HG02943 (cell line): Measurements from ENCODE around the gene FBXO8.
A peak's percentile ranks its signal among the peaks of the same experiment; 100 is the strongest.

Experiments
- ATAC-seq: cut with Tn5 transposase; IDR thresholded peaks from one replicate; pipeline ENCODE4 v1.9.1; 2021; ENCODE audit warnings: mild to moderate bottlenecking, low read depth, moderate library complexity; ENCODE audit not compliant: unreplicated experiment

The FBXO8 gene

DNA sequence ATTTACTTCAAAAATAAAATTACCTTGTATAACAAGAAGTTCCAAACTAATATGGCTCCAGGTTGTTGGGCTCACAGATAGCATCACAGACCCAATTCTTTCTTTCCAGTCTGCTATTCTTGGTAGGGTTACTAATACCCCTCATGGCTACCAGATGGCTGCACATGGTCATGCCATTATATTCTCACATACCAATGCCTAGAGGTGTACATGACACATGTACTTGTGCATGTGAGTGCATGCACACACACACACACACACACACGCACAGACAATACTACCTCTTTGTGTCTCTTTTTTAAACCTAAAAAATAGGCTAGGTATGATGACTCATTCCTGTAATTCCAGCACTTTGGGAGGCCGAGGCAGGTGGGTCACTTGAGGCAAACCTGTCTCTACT lies 31.1 kb downstream of the FBXO8 start:
- ATAC-seq, result no peak

DNA sequence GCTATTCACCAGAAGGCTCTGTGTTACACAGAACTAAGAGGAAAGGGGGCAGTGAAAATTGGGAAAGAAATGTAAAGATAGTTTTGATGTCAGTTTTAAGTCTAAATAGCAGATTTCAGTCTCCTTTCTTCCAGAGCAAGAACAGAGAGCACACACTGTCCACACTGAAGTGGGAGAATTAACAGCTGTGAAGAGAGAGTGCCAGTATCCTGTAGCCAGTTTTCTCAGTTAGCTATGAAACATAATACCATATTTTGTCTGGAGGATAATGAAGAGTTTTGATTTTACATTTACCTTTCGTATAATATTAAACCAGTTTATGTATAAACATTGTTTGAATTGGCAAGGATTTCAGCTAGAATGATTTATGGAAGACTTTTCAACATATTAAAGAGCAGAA lies 35.1 kb downstream of the FBXO8 start:
- no peak for ATAC-seq

GRCh38 chr4:174245714-174246113 lies 37.8 kb downstream of the FBXO8 start:
- no peak for ATAC-seq

DNA sequence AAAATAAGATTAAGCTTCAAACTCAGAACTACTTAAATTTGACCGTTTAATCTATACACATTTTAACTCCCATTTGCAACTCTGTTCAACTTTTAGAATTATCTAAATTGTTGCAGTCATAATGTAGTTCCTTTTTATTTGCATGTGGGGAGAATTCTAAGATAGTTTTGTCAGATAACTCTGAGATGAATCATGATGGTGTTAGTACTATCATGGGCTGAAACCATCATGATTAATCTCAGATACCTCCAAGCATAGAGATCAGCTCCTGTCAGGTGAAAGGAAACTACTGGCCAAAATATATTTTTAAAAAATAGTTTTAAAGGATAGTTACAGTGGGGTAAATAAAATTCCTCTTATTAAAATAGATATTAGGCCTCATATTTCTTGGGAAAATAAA lies 39.0 kb downstream of the FBXO8 start:
- no peak for ATAC-seq

DNA sequence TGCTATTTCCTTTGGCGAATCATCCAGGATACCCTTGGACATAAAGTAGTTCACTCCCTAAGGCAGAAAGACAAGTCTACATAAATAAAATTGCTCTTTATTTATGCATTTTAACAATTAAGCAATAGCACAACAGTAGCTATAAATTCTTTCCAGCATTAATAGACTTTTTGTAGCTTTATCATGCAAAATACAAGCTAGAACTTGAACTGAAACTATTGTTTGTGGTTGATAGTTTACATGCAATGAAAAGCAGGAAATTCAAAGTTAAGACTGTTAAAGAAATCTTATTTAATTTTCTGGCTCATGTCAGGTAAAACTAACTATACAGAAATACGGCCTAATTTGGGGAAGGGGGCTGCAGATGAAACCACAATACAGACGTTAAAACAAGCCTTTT lies 42.3 kb downstream of the FBXO8 start:
- ATAC-seq, result no peak

GRCh38 chr4:174236359-174236758 lies 47.1 kb downstream of the FBXO8 start:
- no peak for ATAC-seq

GRCh38 chr4:174230680-174231079 lies 52.8 kb downstream of the FBXO8 start:
- no peak for ATAC-seq

GRCh38 chr4:174230148-174230547 lies 53.3 kb downstream of the FBXO8 start:
- no peak for ATAC-seq

GRCh38 chr4:174228988-174229387 lies 54.5 kb downstream of the FBXO8 start:
- no peak for ATAC-seq

GRCh38 chr4:174225349-174226049 lies 58.0 kb downstream of the FBXO8 start:
- ATAC-seq, result no peak

- ATAC-seq, result no peak
These were observed 58.9 kb downstream of the FBXO8 start for GRCh38 chr4:174224550-174224949.

DNA sequence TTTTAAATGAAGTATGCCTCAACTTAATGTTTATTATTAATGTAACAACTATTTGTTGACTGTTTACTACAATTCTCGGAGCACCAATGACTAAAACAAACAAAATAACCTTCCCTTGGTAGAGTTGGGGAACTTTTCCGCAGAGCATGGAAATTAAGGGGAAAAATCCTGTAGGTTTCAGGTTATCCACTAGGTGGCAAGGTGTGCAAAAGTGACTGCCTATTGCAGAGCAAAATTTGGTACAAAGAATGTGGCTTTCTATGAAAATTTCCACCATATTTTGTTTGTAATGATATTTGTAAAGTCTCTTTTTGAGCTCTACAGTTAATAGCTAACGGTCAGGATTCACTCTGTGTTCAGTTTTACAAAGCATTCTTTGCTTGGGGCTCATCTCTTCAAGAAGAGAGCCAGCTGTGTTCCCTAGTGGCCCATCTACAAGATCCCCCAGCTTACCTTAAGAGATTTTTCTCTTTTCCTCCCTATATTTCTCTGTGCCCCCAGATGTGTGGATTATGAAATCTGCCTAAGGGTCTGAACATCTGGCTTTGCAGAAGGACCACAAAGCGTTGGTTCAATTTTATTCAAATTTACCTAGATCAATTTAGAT lies 61.1 kb downstream of the FBXO8 start:
- ATAC-seq, result peak; percentile 68

GRCh38 chr4:174218127-174218790 lies 65.2 kb downstream of the FBXO8 start:
- ATAC-seq, result no peak

- ATAC-seq, result no peak
These were observed 66.0 kb downstream of the FBXO8 start for GRCh38 chr4:174217273-174218126.

DNA sequence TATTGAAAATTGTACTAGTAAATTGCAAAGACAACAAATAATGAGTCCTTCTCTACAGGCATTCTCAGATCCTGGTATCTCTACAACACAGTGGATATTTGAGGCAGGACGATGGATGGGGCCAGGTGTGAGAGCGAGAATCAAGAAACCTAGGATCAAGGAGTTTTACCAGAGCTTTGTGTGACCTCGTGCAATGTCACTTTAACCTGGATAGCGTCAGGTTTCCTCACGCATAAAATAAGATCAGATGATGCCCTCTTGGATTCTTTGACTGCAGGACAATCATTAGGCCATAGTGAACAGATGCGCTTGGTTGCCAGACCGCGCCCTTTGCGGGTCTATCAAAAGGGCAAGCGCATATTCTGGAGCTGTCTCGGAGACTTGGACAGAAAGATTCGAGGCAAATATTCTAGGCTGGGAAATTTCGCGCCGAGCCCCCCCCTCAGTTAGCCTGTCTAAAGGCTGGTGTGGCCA lies 66.6 kb downstream of the FBXO8 start:
- ATAC-seq, result no peak

DNA sequence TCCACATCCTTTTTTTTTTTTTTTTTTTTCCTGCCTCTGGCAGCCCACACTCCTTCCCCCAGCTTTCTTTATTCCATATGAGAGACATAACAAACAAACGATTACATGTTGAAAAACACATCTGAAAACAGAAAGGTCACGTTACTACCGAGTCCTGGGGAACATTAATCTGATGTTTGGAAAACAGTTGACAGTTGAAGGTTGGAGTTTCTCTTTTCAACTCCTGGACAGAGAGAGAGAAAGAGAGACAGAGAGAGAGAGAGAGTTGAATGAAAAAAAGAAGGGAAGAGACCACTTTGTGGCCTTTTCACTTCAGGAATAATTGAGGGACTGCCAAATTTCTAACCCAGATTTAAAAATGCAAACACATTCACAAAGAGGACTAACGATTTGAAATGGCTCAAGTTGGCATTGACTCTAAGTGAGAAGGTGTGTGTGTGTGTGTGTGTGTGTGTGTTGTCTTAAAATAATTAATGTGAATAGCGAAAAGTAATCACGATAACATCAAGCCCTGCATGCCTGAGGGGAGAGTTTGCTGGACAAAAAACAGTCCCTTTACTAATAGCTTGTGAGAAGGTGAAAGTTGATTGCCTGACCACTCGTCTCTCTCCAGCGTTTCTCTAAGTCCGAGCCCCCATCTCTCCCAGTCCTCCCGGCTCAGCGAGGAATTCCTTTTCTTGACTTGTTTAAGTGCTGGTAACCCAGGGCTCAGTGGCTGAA lies 67.3 kb downstream of the FBXO8 start:
- no peak for ATAC-seq

GRCh38 chr4:174215057-174215456 lies 68.4 kb downstream of the FBXO8 start:
- ATAC-seq, result no peak

DNA sequence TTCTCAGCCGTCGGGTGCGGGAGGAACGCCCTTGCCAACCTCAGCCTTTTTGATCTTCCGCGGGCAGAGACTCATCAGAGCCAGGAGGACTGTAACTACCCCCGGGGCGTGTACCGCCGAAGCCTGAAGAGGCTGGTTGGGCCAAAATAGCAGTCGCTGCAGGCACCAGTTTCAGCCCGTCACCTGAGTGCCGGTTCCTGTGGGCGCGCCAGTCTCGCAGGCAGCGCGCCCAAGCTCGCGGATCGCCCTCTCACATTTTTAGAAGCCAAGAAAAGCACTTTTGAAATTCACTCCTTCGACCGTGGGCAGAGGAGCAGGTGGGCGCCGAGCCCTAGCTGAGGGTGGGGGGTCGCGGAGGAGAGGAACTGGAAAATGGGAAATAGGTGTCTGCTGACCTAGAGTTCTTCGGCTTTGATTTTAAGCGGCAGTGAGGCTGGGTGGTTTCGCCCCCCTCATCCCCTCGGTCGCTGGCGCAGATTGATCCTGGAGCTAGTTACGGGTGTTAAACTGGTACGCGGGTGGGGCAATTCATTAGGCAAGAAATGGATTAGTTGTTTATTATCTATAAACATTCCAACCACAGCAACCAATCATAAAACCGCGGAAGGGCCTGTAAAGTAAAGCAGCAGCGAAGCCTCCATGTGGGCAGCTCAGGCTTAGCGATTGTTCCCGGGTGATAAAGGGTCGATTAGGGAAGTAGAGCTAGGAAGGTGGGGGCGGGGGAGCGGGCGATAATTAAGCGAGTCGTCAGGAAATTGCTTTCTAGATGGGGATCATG lies 69.2 kb downstream of the FBXO8 start:
- ATAC-seq, result no peak

DNA sequence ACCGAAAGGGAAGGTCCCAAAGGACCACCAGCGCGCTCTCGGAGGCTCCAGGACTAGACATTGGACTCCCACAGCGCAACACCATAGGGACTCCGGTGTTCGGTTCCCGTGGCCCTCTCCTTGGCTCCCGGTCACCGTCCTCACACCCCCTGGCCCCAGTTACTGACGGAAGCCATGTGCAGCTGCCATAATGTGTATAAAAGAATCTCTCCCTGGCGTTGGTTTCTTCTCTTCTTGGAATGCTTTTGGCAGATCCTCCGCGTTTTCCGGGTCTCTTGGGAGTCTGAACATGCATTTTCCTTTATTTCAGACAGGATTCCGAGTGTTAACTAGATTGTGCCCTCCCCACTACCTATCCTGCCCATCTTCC lies 69.8 kb downstream of the FBXO8 start:
- ATAC-seq, result no peak

GRCh38 chr4:174212061-174212460 lies 71.4 kb downstream of the FBXO8 start:
- no peak for ATAC-seq
